ENCODE measurements around the gene DAD1.
A peak's percentile ranks its signal among the peaks of the same experiment; 100 is the strongest.

Gene DAD1

GRCh38 chr14:22556990-22557623 lies 31.9 kb downstream of the DAD1 start (continued):
- no peak for TF ChIP-seq ZBTB6 (tag by site-specific recombination; IDR thresholded peaks at IDR 0.05)
- TF ChIP-seq ZNF157 (tag by site-specific recombination; IDR thresholded peaks at IDR 0.05), result no peak
- TF ChIP-seq ZNF223 (tag by site-specific recombination; IDR thresholded peaks at IDR 0.05), result no peak
- peak; percentile 52; the same call in 1 of the 2 replicates for TF ChIP-seq KLF17 (tag by site-specific recombination; IDR thresholded peaks at IDR 0.05)
- TF ChIP-seq ZNF350 (tag by site-specific recombination; IDR thresholded peaks at IDR 0.05), result no peak
- TF ChIP-seq ZNF24 (tag by site-specific recombination; IDR thresholded peaks at IDR 0.05), result 0 out of 2 replicates have a peak, but pooled peaks have one; percentile 62
- no peak for TF ChIP-seq HOXC10 (CRISPR knock-in tag; IDR thresholded peaks at IDR 0.05)
- no peak for TF ChIP-seq ZBTB21 (tag by site-specific recombination; IDR thresholded peaks at IDR 0.05)
- no peak for TF ChIP-seq GLIS1 (tag by site-specific recombination; IDR thresholded peaks at IDR 0.05)
- TF ChIP-seq ZNF335 (tag by site-specific recombination; conservative IDR thresholded peaks at IDR 0.05), result peak; percentile 23; the same call in 1 of the 2 replicates
- TF ChIP-seq PRDM10 (tag by site-specific recombination; IDR thresholded peaks at IDR 0.05), result 0 out of 2 replicates have a peak, but pooled peaks have one; percentile 14
- no peak for TF ChIP-seq ZNF175 (tag by site-specific recombination; IDR thresholded peaks at IDR 0.05)
- peak; percentile 95 for TF ChIP-seq CTCF (tag by site-specific recombination; IDR thresholded peaks at IDR 0.05)
- no peak for TF ChIP-seq ZFP3 (tag by site-specific recombination; IDR thresholded peaks at IDR 0.05; ENCODE audit: low read depth)
- TF ChIP-seq HIC1 (tag by site-specific recombination; IDR thresholded peaks at IDR 0.05), result no peak
- no peak for TF ChIP-seq KLF10 (tag by site-specific recombination; IDR thresholded peaks at IDR 0.05)
- no peak for TF ChIP-seq ZNF239 (tag by site-specific recombination; IDR thresholded peaks at IDR 0.05)
- no peak for TF ChIP-seq ZIC2 (tag by site-specific recombination; IDR thresholded peaks at IDR 0.05)
- TF ChIP-seq ZNF449 (tag by site-specific recombination; IDR thresholded peaks at IDR 0.05), result no peak
- no peak for TF ChIP-seq ZNF121 (tag by site-specific recombination; IDR thresholded peaks at IDR 0.05)
- no peak for TF ChIP-seq ZFP41 (tag by site-specific recombination; IDR thresholded peaks at IDR 0.05; ENCODE audit: borderline replicate concordance)
- TF ChIP-seq PBX3 (CRISPR knock-in tag; IDR thresholded peaks at IDR 0.05), result no peak
- no peak for TF ChIP-seq ATF2 (tag by site-specific recombination; IDR thresholded peaks at IDR 0.05; ENCODE audit: low read depth)
- TF ChIP-seq ZEB2 (tag by site-specific recombination; IDR thresholded peaks at IDR 0.05), result peak; percentile 59; the same call in 1 of the 2 replicates
